Eye (tissue), 1 donor: Measurements from ENCODE around the gene ANK3.
A peak's percentile ranks its signal among the peaks of the same experiment; 100 is the strongest.

ENCODE experiments used
- DNase-seq: peaks from one replicate; pipeline ENCODE4 v3.0.0-alpha.2; 2015

The ANK3 gene

GRCh38 chr10:60389413-60390025 is at the start of gene ANK3:
Gene ANK3, minus strand, starts transcription at chr10:60389875. Its CDS starts 337 bp downstream, at chr10:60389538.
- peak; percentile 71 for DNase-seq

DNA sequence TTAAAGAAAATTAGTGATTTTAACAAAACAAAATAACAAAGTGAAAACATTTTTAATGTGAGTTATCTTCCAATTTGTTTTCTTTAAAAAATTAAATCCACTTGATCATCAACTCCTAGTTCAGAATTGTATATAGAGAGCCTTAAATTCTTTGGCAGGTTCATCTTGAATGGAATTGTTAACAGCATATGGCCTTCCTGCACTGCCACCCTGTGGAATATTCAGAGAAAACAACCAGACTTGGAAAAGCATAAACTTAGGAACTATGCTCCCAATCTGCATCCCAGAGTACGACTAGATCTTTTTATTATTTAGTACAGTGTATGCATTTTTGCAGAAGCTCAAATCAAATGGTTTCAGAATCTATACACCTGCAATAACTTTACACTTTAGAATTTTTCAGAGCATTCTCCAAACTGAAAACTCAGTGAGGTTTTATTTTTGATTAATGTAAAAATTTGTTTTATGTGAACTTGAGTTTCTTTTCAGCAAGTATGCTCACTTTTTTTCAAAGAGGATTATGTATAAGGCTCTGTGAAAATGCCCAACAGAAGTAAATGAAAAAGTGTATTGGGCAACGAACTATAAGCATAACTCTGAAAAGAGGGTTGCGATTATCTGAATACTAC is 44.9 kb upstream of the ANK3 start:
- DNase-seq: peak; percentile 86

- no peak for DNase-seq
These were observed 44.0 kb upstream of the ANK3 start for GRCh38 chr10:60433684-60434083.

- DNase-seq: no peak
These were observed 41.3 kb upstream of the ANK3 start for GRCh38 chr10:60430836-60431597.

GRCh38 chr10:60430017-60430416 is 40.3 kb upstream of the ANK3 start:
- DNase-seq: no peak

DNA sequence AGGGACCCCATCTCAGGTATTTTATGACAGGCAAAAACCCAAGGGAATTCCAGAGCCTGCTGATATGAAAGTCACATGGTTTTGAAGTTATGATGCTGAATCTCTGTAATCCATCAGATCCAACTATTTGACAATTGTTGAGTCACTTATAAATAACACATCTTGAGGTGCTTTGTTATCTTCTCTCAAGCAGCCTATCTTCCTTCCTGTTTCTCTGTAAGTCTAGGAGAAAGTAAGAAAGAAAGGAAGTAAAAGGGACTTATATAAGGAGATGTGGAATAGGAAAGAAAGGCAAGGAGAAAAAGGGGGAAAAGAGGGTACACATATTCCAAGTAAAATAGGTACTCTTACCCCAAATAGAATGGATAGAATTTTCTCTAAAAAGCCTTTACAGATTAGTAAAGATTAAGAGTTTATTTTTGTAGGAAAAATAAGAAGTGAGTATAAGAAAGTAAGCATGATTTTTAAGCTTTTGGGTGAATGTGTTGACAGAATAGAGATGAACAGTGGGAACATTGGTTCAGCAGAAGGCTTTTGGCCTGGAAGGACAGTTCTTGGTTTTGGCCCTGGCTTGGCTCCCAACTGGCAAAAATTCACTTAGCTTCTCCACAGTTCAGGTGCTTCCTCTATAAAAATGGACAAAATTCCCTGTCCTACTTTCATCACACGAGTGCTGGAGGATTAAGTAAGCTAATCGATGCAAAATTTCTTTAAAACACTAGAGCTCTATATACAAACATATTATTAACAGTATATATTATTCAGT is 39.6 kb upstream of the ANK3 start:
- DNase-seq: no peak

- DNase-seq: no peak
These were observed 38.7 kb upstream of the ANK3 start for GRCh38 chr10:60428387-60428737.

GRCh38 chr10:60427709-60428386 is 38.2 kb upstream of the ANK3 start:
- DNase-seq: no peak

DNA sequence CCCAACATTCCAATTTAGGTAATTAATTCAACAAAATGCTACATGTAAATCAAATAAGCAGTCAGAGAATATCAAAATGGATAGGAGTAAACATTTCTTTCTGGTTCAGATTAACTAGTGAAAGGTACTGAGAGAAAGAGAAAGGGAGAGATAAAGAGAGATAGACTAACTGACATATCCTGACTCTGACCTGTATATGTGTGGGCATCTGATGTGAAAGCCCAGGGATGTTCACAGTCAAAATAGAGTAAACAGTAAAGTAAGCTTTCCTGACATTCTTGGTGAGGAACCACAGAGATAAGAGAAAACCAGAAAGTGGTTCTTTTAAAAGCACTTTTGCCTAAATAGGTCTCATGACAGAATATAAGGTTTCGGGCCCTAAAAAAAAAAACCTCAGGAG is 37.5 kb upstream of the ANK3 start:
- DNase-seq: no peak

DNA sequence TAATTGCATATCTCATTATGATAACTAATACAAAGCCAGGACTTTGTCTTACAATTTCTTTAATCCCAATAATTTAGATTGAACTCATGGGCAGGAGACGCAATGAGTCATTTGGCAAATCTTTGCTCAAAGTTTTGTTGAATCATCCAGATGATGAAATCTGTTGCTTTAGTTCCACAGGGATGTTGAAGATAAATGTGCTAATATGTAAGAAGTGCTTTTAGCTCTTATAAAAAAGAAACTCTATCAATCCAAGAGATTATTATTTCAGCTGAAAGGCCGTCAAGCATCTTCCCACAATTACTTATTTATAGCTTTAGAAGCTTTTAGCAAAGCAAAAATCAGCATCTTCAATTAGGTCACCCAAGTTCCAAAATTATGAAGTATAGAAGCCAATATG is 36.8 kb upstream of the ANK3 start:
- no peak for DNase-seq

GRCh38 chr10:60425392-60426110 is 35.9 kb upstream of the ANK3 start:
- no peak for DNase-seq

DNA sequence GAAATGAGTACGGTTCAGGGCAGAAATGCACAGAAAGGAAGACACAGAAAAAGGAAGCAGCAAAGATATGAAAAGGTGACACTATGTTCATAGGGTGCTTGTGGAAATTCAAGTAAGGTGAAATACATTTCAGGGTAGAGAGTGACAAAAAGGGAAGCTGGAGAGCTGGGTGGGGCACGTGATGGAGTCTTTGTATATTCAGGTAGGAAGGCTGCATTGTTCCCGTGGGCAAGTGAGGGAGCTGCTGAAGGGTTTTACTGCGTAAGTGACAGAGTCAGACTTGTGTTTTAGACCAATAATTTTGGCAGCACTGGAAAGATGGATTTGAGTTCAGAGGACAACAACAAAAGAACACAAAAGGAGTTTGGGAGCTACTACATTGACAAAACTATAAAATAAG is 35.3 kb upstream of the ANK3 start:
- DNase-seq: no peak

- no peak for DNase-seq
These were observed 34.2 kb upstream of the ANK3 start for GRCh38 chr10:60423920-60424319.

- DNase-seq: no peak
These were observed 33.1 kb upstream of the ANK3 start for GRCh38 chr10:60422809-60423208.

- no peak for DNase-seq
These were observed 31.6 kb upstream of the ANK3 start for GRCh38 chr10:60420991-60421894.

- DNase-seq: no peak
These were observed 29.6 kb upstream of the ANK3 start for GRCh38 chr10:60419249-60419648.

GRCh38 chr10:60417901-60418300 is 28.2 kb upstream of the ANK3 start:
- no peak for DNase-seq

DNA sequence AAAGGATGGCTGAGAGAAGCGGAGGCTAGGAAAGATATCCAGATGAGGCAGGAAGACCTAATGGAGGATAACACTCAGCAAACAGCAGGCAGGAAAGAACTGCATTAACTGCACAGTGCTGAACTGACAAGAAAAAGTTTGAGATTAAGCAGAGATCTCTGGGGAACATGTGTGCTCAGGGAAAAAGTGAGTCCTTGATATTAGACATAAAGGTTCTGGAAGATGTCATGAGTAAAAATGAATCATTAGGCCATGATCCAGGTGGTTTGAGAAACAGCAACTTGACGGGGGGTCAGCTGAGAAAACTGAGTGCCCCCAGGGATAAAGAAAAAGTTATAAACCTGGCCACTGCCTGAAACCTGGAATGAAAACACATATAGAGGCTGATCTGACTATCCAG is 27.3 kb upstream of the ANK3 start:
- DNase-seq: no peak

- no peak for DNase-seq
These were observed 25.4 kb upstream of the ANK3 start for GRCh38 chr10:60414877-60415585.

GRCh38 chr10:60414111-60414510 is 24.4 kb upstream of the ANK3 start:
- DNase-seq: no peak
